Glomerular visceral epithelial cell (primary cell): Measurements from ENCODE around the gene TCTA.

Source experiments
- DNase-seq: peaks from one replicate; pipeline ENCODE4 v3.0.0-alpha.2; 2016; ENCODE audit errors: extremely low spot score

TCTA gene

GRCh38 chr3:49410846-49411534, 1.2 kb upstream of the TCTA start:
- DNase-seq = peak; percentile 31

- no peak for DNase-seq
Measured at GRCh38 chr3:49411535-49411967, 672 bp upstream of the TCTA start.

GRCh38 chr3:49412632-49413337, 562 bp downstream of the TCTA start:
- no peak for DNase-seq

- DNase-seq = no peak
Measured at GRCh38 chr3:49413338-49413734, 1.1 kb downstream of the TCTA start.

- no peak for DNase-seq
Measured at GRCh38 chr3:49414753-49415152, 2.5 kb downstream of the TCTA start.

GRCh38 chr3:49415931-49416601, 3.8 kb downstream of the TCTA start:
- no peak for DNase-seq

- no peak for DNase-seq
Measured at GRCh38 chr3:49416867-49417266, 4.6 kb downstream of the TCTA start.

- no peak for DNase-seq
Measured at GRCh38 chr3:49417516-49418120, 5.4 kb downstream of the TCTA start.

GRCh38 chr3:49421890-49422378, 9.7 kb downstream of the TCTA start:
- no peak for DNase-seq

- no peak for DNase-seq
Measured at GRCh38 chr3:49422379-49423248, 10.4 kb downstream of the TCTA start, which contains the start of gene AMT. AMT (minus strand) TSS chr3:49422473; CDS start chr3:49422450, 23 bp downstream.

GRCh38 chr3:49424816-49425215, 12.6 kb downstream of the TCTA start:
- no peak for DNase-seq

GRCh38 chr3:49427586-49427985, 15.4 kb downstream of the TCTA start:
- DNase-seq = no peak

- peak; percentile 69 for DNase-seq
Measured at GRCh38 chr3:49428752-49429080, 16.5 kb downstream of the TCTA start.

GRCh38 chr3:49434731-49435130, 22.5 kb downstream of the TCTA start:
- no peak for DNase-seq

- no peak for DNase-seq
Measured at GRCh38 chr3:49445391-49445790, 33.2 kb downstream of the TCTA start.

- DNase-seq = no peak
Measured at GRCh38 chr3:49453621-49454020, 41.4 kb downstream of the TCTA start.

GRCh38 chr3:49454458-49454857, 42.2 kb downstream of the TCTA start:
- peak; percentile 42 for DNase-seq

GRCh38 chr3:49454898-49455681, 42.9 kb downstream of the TCTA start:
- DNase-seq = no peak

GRCh38 chr3:49456466-49456865, 44.2 kb downstream of the TCTA start:
- DNase-seq = no peak

- no peak for DNase-seq
Measured at GRCh38 chr3:49460188-49460890, 48.1 kb downstream of the TCTA start.
